GM12878 (cell line): ENCODE measurements around the gene ITPKB. TPM values are rescaled to one million over a fixed set of nuclear protein-coding genes. Genes with fewer than 3 reads are reported as not detected.
"Not testable (repeated sequence)": the region's sequence is repeated elsewhere in the genome, so short reads cannot be mapped to it uniquely, and the experiment has no call there.

ENCODE experiments used
- ATAC-seq: fragments of 200-7000 bp; cut with Tn5 transposase; 3 replicates; pipeline ENCODE4 v1.9.1; 2020; ENCODE audit warnings: mild to moderate bottlenecking, moderate library complexity
- BruUV-seq: library from RNA; stranded (reverse); fragments of 400-500 nt; replicated peaks from 2 replicates; lab custom pipeline; 2021; lab: Mats Ljungman, UMichigan
- CTCF ChIA-PET: fragments of 300-600 bp; sonication (Branson Sonifier 250); formaldehyde crosslinking; extraction: SDS; loops from one replicate; lab custom pipeline; 2021; ENCODE audit warnings: inconsistent platforms; lab: Yijun Ruan, JAX
- POLR2A ChIA-PET: fragments of 350-600 bp; formaldehyde crosslinking; extraction: SDS; loops from one replicate; lab custom pipeline; 2021; ENCODE audit warnings: inconsistent platforms; lab: Charles Lee
- RAD21 ChIA-PET: fragments of 300-600 bp; sonication (Branson Sonifier 250); formaldehyde crosslinking; loops from one replicate; lab custom pipeline; 2023; ENCODE audit warnings: antibody characterized with exemption; ENCODE audit not compliant: unreplicated experiment; lab: Charles Lee
- SMC1A ChIA-PET: fragments of 300-600 bp; sonication (Branson Sonifier 250); formaldehyde crosslinking; loops from one replicate; lab custom pipeline; 2023; ENCODE audit not compliant: unreplicated experiment, uncharacterized antibody; lab: Charles Lee
- DNase-seq: peaks from one replicate; pipeline ENCODE4 v3.0.0-alpha.2; 2011; ENCODE audit warnings: low read depth, low spot score
- FAIRE-seq: peaks from 3 replicates; lab custom pipeline; 2011; peaks lifted over from hg19 to GRCh38; lab: Jason Lieb, UNC
- H2AFZ ChIP-seq: 2 replicates; pipeline ENCODE4 v1.6.0; 2011; ENCODE audit warnings: low read depth, low read length, control low read depth; ENCODE audit not compliant: control insufficient read depth
- H3K27ac ChIP-seq: 2 replicates; pipeline ENCODE4 v1.5.1; 2011; ENCODE audit warnings: control low read depth; ENCODE audit not compliant: control insufficient read depth, insufficient read depth
- H3K27me3 ChIP-seq, 2 experiments: replicated peaks in 1 of 2; 2 replicates each; pipeline versions ENCODE4 v1.6.0 to v1.6.1; 2011; ENCODE audit warnings: low read length in 1 of 2; ENCODE audit not compliant: control insufficient read depth in 2 of 2, insufficient read depth in 2 of 2
- H3K36me3 ChIP-seq, 2 experiments: 2 replicates each; pipeline ENCODE4 v1.5.1; 2011; ENCODE audit warnings: low read length in 1 of 2; ENCODE audit not compliant: control insufficient read depth in 2 of 2, insufficient read depth in 2 of 2
- H3K4me1 ChIP-seq: 2 replicates; pipeline ENCODE4 v1.6.1; 2011; ENCODE audit warnings: mild to moderate bottlenecking, low read length, moderate library complexity, mixed read lengths; ENCODE audit not compliant: control insufficient read depth, insufficient read depth
- H3K4me2 ChIP-seq: 2 replicates; pipeline ENCODE4 v1.6.0; 2011; ENCODE audit warnings: control low read depth; ENCODE audit not compliant: control insufficient read depth, insufficient read depth
- H3K4me3 ChIP-seq: fragments of 200-600 bp; sonication (generic); 2 replicates; pipeline ENCODE4 v1.5.1; 2016
- H3K79me2 ChIP-seq: 2 replicates; pipeline ENCODE4 v1.6.0; 2011; ENCODE audit warnings: low read length; ENCODE audit not compliant: control insufficient read depth, insufficient read depth
- H3K9ac ChIP-seq: 2 replicates; pipeline ENCODE4 v1.8.0; 2011; ENCODE audit warnings: low read length, control low read depth, mixed read lengths; ENCODE audit not compliant: control insufficient read depth, insufficient read depth
- H3K9me3 ChIP-seq: replicated peaks from 3 replicates; pipeline ENCODE4 v1.5.1; 2011; ENCODE audit warnings: mild to moderate bottlenecking, low read length; ENCODE audit not compliant: control insufficient read depth, insufficient read depth
- H4K20me1 ChIP-seq: 2 replicates; pipeline ENCODE4 v1.6.0; 2011; ENCODE audit not compliant: control insufficient read depth, insufficient read depth
- HSF1 ChIP-seq: fragments of 150-350 bp; IDR thresholded peaks from 2 replicates; pipeline ENCODE4 v1.6.1; 2014; ENCODE audit warnings: mild to moderate bottlenecking, low read depth, low read length
- RAD21 ChIP-seq: IDR thresholded peaks from 2 replicates; pipeline ENCODE4 v1.6.1; 2011; ENCODE audit warnings: mild to moderate bottlenecking, low read depth, low read length, moderate library complexity; ENCODE audit not compliant: insufficient read depth
- SPI1 ChIP-seq: IDR thresholded peaks from 2 replicates; pipeline ENCODE4 v1.6.1; 2011; ENCODE audit warnings: low read depth, mild to moderate bottlenecking, low read length, moderate library complexity, borderline replicate concordance; ENCODE audit not compliant: insufficient read depth
- TBL1XR1 ChIP-seq: IDR thresholded peaks from 2 replicates; pipeline ENCODE4 v1.6.1; 2012; ENCODE audit warnings: low read depth, low read length, improper control_type of control experiment
- WGBS: methylation state at CpG from one replicate; pipeline ENCODE4 v1.1.6; 2016; ENCODE audit warnings: low lambda C conversion rate; ENCODE audit not compliant: insufficient replicate concordance, insufficient coverage; ENCODE audit errors: missing lambda C conversion rate; 5-methylcytosine and 5-hydroxymethylcytosine counted together
- in situ Hi-C: fragments of 300-500 bp; cut with MboI; formaldehyde crosslinking; loops from 9 replicates; pipeline ENCODE4 v1.14.3; 2018; ENCODE audit warnings: mixed read lengths
- intact Hi-C: fragments of 100-400 bp; cut with micrococcal nuclease; formaldehyde crosslinking; loops from one replicate; pipeline ENCODE4 v1.14.2; 2022; ENCODE audit not compliant: unreplicated experiment
- polyA plus RNA-seq, 11 experiments: library from polyadenylated mRNA; depleted of rRNA in 4 of 11; unstranded in 6 of 11; stranded (reverse) in 5 of 11; fragments of >200 nt; fragmentation: Nextera tagmentation in 4 of 11; fragmentation: Illumina TruSeq in 1 of 11; extraction: Ambion mirVana in 4 of 11; extraction: Trizol in 1 of 11; gene quantifications; 1 replicate in 1 of 11; 2 replicates in 10 of 11; pipeline versions ENCODE4 v1.2.1 to v1.2.3, GENCODE V29; 2011 to 2016; ENCODE audit warnings: inconsistent platforms in 2 of 11, missing spikeins in 2 of 11, low read depth in 1 of 11
- total RNA-seq, 4 experiments: library from RNA; depleted of rRNA in 3 of 4; stranded (reverse); fragments of >200 nt in 3 of 4; fragmentation: Illumina TruSeq in 1 of 4; extraction: Trizol in 1 of 4; gene quantifications; 2 replicates each; pipeline versions ENCODE4 v1.2.1 to v1.2.3, GENCODE V29; 2013 to 2021
- TF ChIP-seq, protein P1 (sequence below): fragments of 450-650 bp; IDR thresholded peaks from 2 replicates; pipeline ENCODE4 v1.6.1; 2018; ENCODE audit warnings: mild to moderate bottlenecking, low read depth, moderate library complexity; ENCODE audit not compliant: partially characterized antibody

The ITPKB gene
- total and polyA plus RNA-seq, 10 of the 15 experiments (the other 5 are each of a cell fraction or from before 2014, with no cell fraction given) = 1.3 to 38.7 (median 12.9) TPM

DNA sequence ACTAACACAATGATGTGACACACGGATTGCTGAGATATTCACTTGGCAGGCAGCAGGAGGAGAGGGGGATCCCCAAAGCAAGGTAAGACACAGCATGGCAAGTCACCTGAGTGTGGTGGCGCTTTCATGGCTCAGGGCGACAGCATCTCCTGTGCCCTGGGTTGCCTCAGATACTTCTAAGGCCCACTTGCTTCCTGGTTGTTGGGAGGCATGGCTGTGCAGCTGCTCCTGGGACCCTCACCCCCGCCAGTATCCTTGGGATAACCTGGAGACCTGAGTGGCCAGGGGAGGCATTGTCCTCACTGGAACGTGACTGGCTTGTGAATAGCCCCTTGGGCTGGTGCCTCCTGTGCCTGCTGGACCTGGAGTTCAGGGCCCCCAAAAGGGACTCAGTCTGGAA is 120.7 kb downstream of the ITPKB start (continued):
- TF ChIP-seq HSF1 (no peak), RAD21 (no peak), TBL1XR1 (no peak), SPI1 (no peak)
- TF ChIP-seq, protein P1, sequence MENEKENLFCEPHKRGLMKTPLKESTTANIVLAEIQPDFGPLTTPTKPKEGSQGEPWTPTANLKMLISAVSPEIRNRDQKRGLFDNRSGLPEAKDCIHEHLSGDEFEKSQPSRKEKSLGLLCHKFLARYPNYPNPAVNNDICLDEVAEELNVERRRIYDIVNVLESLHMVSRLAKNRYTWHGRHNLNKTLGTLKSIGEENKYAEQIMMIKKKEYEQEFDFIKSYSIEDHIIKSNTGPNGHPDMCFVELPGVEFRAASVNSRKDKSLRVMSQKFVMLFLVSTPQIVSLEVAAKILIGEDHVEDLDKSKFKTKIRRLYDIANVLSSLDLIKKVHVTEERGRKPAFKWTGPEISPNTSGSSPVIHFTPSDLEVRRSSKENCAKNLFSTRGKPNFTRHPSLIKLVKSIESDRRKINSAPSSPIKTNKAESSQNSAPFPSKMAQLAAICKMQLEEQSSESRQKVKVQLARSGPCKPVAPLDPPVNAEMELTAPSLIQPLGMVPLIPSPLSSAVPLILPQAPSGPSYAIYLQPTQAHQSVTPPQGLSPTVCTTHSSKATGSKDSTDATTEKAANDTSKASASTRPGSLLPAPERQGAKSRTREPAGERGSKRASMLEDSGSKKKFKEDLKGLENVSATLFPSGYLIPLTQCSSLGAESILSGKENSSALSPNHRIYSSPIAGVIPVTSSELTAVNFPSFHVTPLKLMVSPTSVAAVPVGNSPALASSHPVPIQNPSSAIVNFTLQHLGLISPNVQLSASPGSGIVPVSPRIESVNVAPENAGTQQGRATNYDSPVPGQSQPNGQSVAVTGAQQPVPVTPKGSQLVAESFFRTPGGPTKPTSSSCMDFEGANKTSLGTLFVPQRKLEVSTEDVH = no peak

DNA sequence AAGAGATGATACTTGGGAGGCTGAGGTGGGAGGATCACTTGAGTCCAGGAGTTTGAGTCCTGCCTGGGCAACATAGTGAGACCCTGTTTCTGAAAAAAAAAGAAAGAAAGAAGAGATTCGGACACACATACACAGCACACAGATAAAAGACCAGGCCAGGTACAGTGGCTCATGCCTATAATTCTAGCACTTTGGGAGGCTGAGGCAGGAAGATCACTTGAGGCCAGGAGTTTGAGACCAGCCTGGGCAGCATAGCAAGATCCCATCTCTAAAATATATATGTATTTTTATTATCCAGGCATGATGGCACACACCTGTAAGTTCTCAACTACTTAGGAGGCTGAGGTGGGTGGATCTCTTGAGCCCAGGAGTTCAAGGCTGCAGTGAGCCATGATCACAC is 121.4 kb downstream of the ITPKB start:
- H4K20me1 ChIP-seq, in situ Hi-C loops, H3K9me3 ChIP-seq, H3K4me3 ChIP-seq, H3K36me3 ChIP-seq, H3K9ac ChIP-seq, SMC1A ChIA-PET, H3K79me2 ChIP-seq, intact Hi-C loops, H2AFZ ChIP-seq, POLR2A ChIA-PET, BruUV-seq, ATAC-seq, H3K27ac ChIP-seq, FAIRE-seq, DNase-seq, H3K27me3 ChIP-seq, H3K4me1 ChIP-seq, H3K4me2 ChIP-seq: not testable (repeated sequence)
- RAD21 ChIA-PET = interaction anchor here (0.6 kb wide), 1 partner anchor 210 kb away, joined by 4 read pairs; the partner anchor contains the start of gene PARP1
- CTCF ChIA-PET = interaction anchor here (1.2 kb wide), 1 partner anchor 8 kb away, joined by 3 read pairs; no protein-coding TSS in a partner anchor
- 23% methylated on average over 1 of the region's 1 CpG for WGBS
